GM19238 (cell line): ENCODE data around the gene SLIT3.

ENCODE experiments used
- DNase-seq: peaks from one replicate; pipeline ENCODE4 v3.0.0; 2011; ENCODE audit warnings: low spot score; ENCODE audit not compliant: insufficient read length

SLIT3 gene

GRCh38 chr5:168780888-168781287, 520.1 kb downstream of the SLIT3 start:
- no peak for DNase-seq

GRCh38 chr5:168779333-168779732, 521.6 kb downstream of the SLIT3 start:
- DNase-seq = no peak

- DNase-seq = no peak
These were observed 522.4 kb downstream of the SLIT3 start for GRCh38 chr5:168778536-168778935.

- DNase-seq = no peak
These were observed 523.3 kb downstream of the SLIT3 start for GRCh38 chr5:168777651-168778050.

GRCh38 chr5:168776070-168776469, 524.9 kb downstream of the SLIT3 start:
- no peak for DNase-seq

GRCh38 chr5:168773226-168773625, 527.7 kb downstream of the SLIT3 start:
- DNase-seq = no peak

- no peak for DNase-seq
These were observed 528.5 kb downstream of the SLIT3 start for GRCh38 chr5:168772316-168772961.

GRCh38 chr5:168771678-168772077, 529.3 kb downstream of the SLIT3 start:
- DNase-seq = no peak

GRCh38 chr5:168770996-168771395, 529.9 kb downstream of the SLIT3 start:
- DNase-seq = no peak

- DNase-seq = no peak
These were observed 530.9 kb downstream of the SLIT3 start for GRCh38 chr5:168770036-168770498.

- no peak for DNase-seq
These were observed 532.8 kb downstream of the SLIT3 start for GRCh38 chr5:168768172-168768571.

GRCh38 chr5:168766426-168766700, 534.6 kb downstream of the SLIT3 start:
- DNase-seq = no peak

- DNase-seq = no peak
These were observed 535.2 kb downstream of the SLIT3 start for GRCh38 chr5:168765551-168766425.

GRCh38 chr5:168765086-168765550, 535.8 kb downstream of the SLIT3 start:
- DNase-seq = no peak

GRCh38 chr5:168756453-168757391, 544.2 kb downstream of the SLIT3 start:
- DNase-seq = no peak

GRCh38 chr5:168755548-168756093, 545.3 kb downstream of the SLIT3 start:
- no peak for DNase-seq

- DNase-seq = no peak
These were observed 547.2 kb downstream of the SLIT3 start for GRCh38 chr5:168753691-168754254.

- DNase-seq = no peak
These were observed 548.3 kb downstream of the SLIT3 start for GRCh38 chr5:168752416-168753190.

- no peak for DNase-seq
These were observed 548.9 kb downstream of the SLIT3 start for GRCh38 chr5:168752012-168752411.

GRCh38 chr5:168750926-168751325, 550.0 kb downstream of the SLIT3 start:
- no peak for DNase-seq
